Natural killer cell (primary cell): Measurements from ENCODE around the gene SLC30A2. TPM values are rescaled to one million over a fixed set of nuclear protein-coding genes. Genes with fewer than 3 reads are reported as not detected.

Source experiments
- ATAC-seq, 3 donors: fragments of 150-1000 bp in 2 of 3; fragments of 200-7000 bp in 1 of 3; cut with Tn5 transposase; 1 replicate in 1 of 3; 2 replicates in 2 of 3; pipeline ENCODE4 v1.10.0; 2021; ENCODE audit warnings: mild to moderate bottlenecking in 2 of 3, moderate library complexity in 2 of 3
- DNase-seq, 2 donors: peaks; one replicate each; pipeline versions ENCODE4 v3.0.0 to v3.0.0-alpha.2; 2013 to 2021; ENCODE audit warnings: mixed read lengths in 1 of 2
- H3K27ac ChIP-seq: one replicate; pipeline ENCODE4 v1.5.1; 2013; ENCODE audit warnings: mild to moderate bottlenecking, low read length
- H3K27me3 ChIP-seq: one replicate; pipeline ENCODE4 v1.6.1; 2013; ENCODE audit warnings: low read length; ENCODE audit not compliant: control insufficient read depth, insufficient read depth
- H3K36me3 ChIP-seq: one replicate; pipeline ENCODE4 v1.6.1; 2013; ENCODE audit warnings: low read length; ENCODE audit not compliant: control insufficient read depth, insufficient read depth
- H3K4me1 ChIP-seq: one replicate; pipeline ENCODE4 v1.6.1; 2013; ENCODE audit warnings: low read length; ENCODE audit not compliant: control insufficient read depth, insufficient read depth
- H3K4me3 ChIP-seq: one replicate; pipeline ENCODE4 v1.5.1; 2013; ENCODE audit warnings: low read length
- H3K9me3 ChIP-seq: one replicate; pipeline ENCODE4 v1.6.1; 2013; ENCODE audit warnings: low read length; ENCODE audit not compliant: control insufficient read depth, insufficient read depth
- H3K27ac Mint-ChIP-seq, 2 donors: one replicate each; pipeline ENCODE4 v1.8.0; 2022; ENCODE audit warnings: mild to moderate bottlenecking in 2 of 2, mixed read lengths in 2 of 2, moderate library complexity in 1 of 2
- H3K27me3 Mint-ChIP-seq, 2 donors: one replicate each; pipeline ENCODE4 v1.8.0; 2022; ENCODE audit warnings: low read depth in 2 of 2, mixed read lengths in 2 of 2
- H3K36me3 Mint-ChIP-seq: one replicate; pipeline ENCODE4 v1.8.0; 2022; ENCODE audit warnings: mixed read lengths
- H3K4me1 Mint-ChIP-seq, 2 donors: one replicate each; pipeline ENCODE4 v1.8.0; 2022; ENCODE audit warnings: mixed read lengths in 2 of 2
- H3K4me3 Mint-ChIP-seq: one replicate; pipeline ENCODE4 v1.8.0; 2022; ENCODE audit warnings: mild to moderate bottlenecking, moderate library complexity, mixed read lengths
- H3K9me3 Mint-ChIP-seq, 2 donors: one replicate each; pipeline ENCODE4 v1.8.0; 2022; ENCODE audit warnings: mixed read lengths in 2 of 2
- CTCF ChIP-seq: fragments of 200-600 bp; IDR thresholded peaks from one replicate; pipeline ENCODE4 v1.8.0; 2022; ENCODE audit warnings: antibody characterized with exemption
- WGBS: methylation state at CpG from one replicate; pipeline ENCODE4 v1.1.7; 2013; ENCODE audit warnings: missing lambda C conversion rate; ENCODE audit not compliant: insufficient coverage; 5-methylcytosine and 5-hydroxymethylcytosine counted together
- intact Hi-C: fragments of 100-400 bp; cut with micrococcal nuclease; formaldehyde crosslinking; loops from one replicate; pipeline ENCODE4 v1.14.2; 2022
- total RNA-seq, 4 donors: library from RNA; stranded (reverse); fragments of 120-200 nt in 1 of 4; gene quantifications; one replicate each; pipeline versions ENCODE4 v1.2.3 to v1.2.4, GENCODE V29; 2013 to 2022

The SLC30A2 gene
- total RNA-seq, 3 donors from 2014 or later (not counting 1 experiment from before 2014, with no cell fraction given), result not detected

- 51% methylated on average over 3 of the region's 3 CpGs for WGBS
- intact Hi-C loops, result no loop called here
- Mint-ChIP-seq H3K27me3 (peaks cover 0 to 12% of the 10 kb centered on the region in 2 donors), H3K36me3 (no peaks in the 10 kb centered on the region), H3K4me3 (no peak overlapping the region), H3K27ac (no peak overlapping the region), H3K4me1 (no peaks in the 10 kb centered on the region), H3K9me3 (no peaks in the 10 kb centered on the region)
- H3K27ac ChIP-seq, result no peak overlapping the region
- no peaks in the 10 kb centered on the region for H3K9me3 ChIP-seq
- ATAC-seq (no peak), DNase-seq (no peak)
- TF ChIP-seq CTCF, result no peak
- H3K4me1 ChIP-seq, result no peaks in the 10 kb centered on the region
- no peaks in the 10 kb centered on the region for H3K36me3 ChIP-seq
- H3K27me3 ChIP-seq, result no peaks in the 10 kb centered on the region
- H3K4me3 ChIP-seq, result no peak overlapping the region
Observed at GRCh38 chr1:26027716-26028489, 18.0 kb downstream of the SLC30A2 start.

- no peaks in the 10 kb centered on the region for H3K9me3 ChIP-seq
- H3K27ac ChIP-seq, result no peak overlapping the region
- H3K4me1 ChIP-seq, result no peaks in the 10 kb centered on the region
- Mint-ChIP-seq H3K27me3 (peaks cover 0 to 3% of the 10 kb centered on the region in 2 donors), H3K4me3 (no peak overlapping the region), H3K36me3 (no peaks in the 10 kb centered on the region), H3K9me3 (no peaks in the 10 kb centered on the region), H3K4me1 (no peaks in the 10 kb centered on the region), H3K27ac (no peak overlapping the region)
- no peaks in the 10 kb centered on the region for H3K36me3 ChIP-seq
- no peak overlapping the region for H3K4me3 ChIP-seq
- no peaks in the 10 kb centered on the region for H3K27me3 ChIP-seq
- WGBS, result 92% methylated on average over 4 of the region's 5 CpGs
- ATAC-seq, result no peak
- intact Hi-C loops, result no loop called here
- no peak for DNase-seq
- no peak for TF ChIP-seq CTCF
Observed at GRCh38 chr1:26025517-26025916, 20.4 kb downstream of the SLC30A2 start.

GRCh38 chr1:26025060-26025459 is 20.9 kb downstream of the SLC30A2 start:
- no peaks in the 10 kb centered on the region for H3K9me3 ChIP-seq
- no peaks in the 10 kb centered on the region for H3K36me3 ChIP-seq
- H3K27me3 ChIP-seq, result no peaks in the 10 kb centered on the region
- no peak overlapping the region for H3K4me3 ChIP-seq
- TF ChIP-seq CTCF, result no peak
- H3K36me3 Mint-ChIP-seq, result no peaks in the 10 kb centered on the region
- peaks cover 0 to under 1% of the 10 kb centered on the region in 2 donors for H3K4me1 Mint-ChIP-seq
- DNase-seq, result no peak
- no peaks in the 10 kb centered on the region for H3K4me1 ChIP-seq
- H3K4me3 Mint-ChIP-seq, result no peak overlapping the region
- no peaks in the 10 kb centered on the region for H3K9me3 Mint-ChIP-seq
- H3K27ac Mint-ChIP-seq, result no peak overlapping the region
- no peak for ATAC-seq
- H3K27ac ChIP-seq, result no peak overlapping the region
- 98% methylated on average over 3 of the region's 5 CpGs for WGBS
- intact Hi-C loops, result no loop called here
- H3K27me3 Mint-ChIP-seq, result peaks cover 3 to 4% of the 10 kb centered on the region in 2 donors

GRCh38 chr1:26023826-26024225 is 22.1 kb downstream of the SLC30A2 start:
- no peaks in the 10 kb centered on the region for H3K9me3 Mint-ChIP-seq
- intact Hi-C loops, result no loop called here
- no peak overlapping the region for H3K27ac ChIP-seq
- peaks cover 0 to 10% of the 10 kb centered on the region in 2 donors for H3K27me3 Mint-ChIP-seq
- no peaks in the 10 kb centered on the region for H3K9me3 ChIP-seq
- H3K4me3 Mint-ChIP-seq, result no peak overlapping the region
- TF ChIP-seq CTCF, result no peak
- H3K27me3 ChIP-seq, result no peaks in the 10 kb centered on the region
- no peaks in the 10 kb centered on the region for H3K36me3 ChIP-seq
- no peak overlapping the region for H3K4me3 ChIP-seq
- H3K4me1 Mint-ChIP-seq, result peaks cover 5 to 8% of the 10 kb centered on the region in 2 donors
- peaks cover 6% of the 10 kb centered on the region for H3K4me1 ChIP-seq
- H3K36me3 Mint-ChIP-seq, result no peaks in the 10 kb centered on the region
- ATAC-seq (no peak), DNase-seq (no peak)
- 74% methylated on average over 5 of the region's 5 CpGs for WGBS
- H3K27ac Mint-ChIP-seq, result no peak overlapping the region
